ENCODE results near the gene IGF1R.

Gene IGF1R

GRCh38 chr15:98943051-98943508 lies 294.7 kb downstream of the IGF1R start:
- DNase-seq (ENCODE audit: low read depth) = no peak

DNA sequence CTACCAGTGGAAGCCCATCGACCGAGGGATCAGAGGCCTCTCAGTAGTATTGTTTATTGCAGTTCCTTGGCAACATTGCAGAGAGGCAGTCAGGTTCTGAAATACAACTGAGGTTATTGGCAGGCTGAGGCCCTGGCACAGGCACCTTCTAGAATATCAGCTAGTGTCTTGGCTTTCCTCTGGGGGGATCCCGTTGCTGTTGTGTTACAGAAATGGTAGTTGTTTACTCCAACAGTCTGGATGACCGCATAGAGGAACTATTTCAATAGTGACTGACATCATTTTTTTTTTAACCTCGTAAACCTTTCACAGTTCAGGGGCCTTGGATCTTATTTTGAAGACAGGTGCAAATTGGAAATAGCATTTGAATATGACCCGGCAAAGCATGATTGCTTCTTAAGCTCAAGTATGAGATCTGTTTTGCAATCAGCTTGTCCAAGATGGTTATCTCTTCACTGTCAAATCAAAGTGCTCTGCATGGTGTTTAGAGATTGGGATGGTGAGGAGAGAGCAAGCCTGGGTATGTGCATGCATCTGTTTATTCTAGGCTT lies 295.3 kb downstream of the IGF1R start:
- DNase-seq (ENCODE audit: low read depth) = no peak

DNA sequence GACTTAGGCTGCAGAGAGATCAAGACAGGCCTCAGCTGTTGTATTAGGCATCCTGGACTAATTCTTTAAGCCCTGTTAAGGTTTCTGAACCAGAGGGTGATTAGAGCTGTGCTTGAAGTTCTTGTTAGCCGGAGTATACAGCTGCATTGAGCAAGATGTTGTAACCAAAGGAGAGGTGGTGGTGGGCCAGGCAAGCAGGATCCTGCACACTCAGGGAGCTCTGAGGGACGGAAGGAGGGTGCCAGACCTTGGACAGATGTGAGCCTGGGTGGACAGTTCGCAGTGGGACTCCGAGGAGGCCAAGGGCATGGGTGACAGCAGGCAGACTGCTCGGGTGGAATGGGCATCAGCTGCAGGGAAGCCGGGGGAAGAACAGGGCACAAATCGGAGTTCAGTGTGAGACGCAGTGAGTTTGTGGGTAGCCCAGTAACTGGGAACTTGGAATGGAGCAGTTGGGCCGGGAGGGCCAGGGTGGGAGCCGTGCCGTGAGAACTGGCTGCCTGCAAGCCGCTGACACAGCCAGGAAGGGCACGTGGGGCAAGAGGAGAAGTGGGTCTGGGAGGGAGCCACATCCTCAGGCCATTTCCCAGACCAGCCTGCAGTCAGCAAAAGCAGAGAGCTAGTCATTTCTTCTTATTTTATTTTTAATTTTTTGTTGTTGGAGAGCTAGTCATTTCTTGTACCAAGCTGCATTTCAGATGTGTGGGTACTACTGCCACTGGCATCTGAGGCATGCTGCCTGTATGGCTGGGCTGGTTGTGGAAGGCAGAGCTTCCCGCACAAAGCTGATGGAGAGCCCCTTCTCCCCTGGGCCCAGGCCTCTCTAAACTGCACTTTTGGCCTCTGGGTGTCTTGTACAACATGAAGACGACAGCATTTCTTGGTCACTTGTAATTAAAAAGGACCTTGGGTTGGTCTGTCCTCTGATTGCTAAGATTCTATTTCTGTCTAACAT lies 298.2 kb downstream of the IGF1R start:
- DNase-seq (ENCODE audit: low read depth) = no peak

- no peak for DNase-seq (ENCODE audit: low read depth)
Measured at GRCh38 chr15:98948456-98948855, 300.1 kb downstream of the IGF1R start.

GRCh38 chr15:98948941-98949340 lies 300.6 kb downstream of the IGF1R start:
- no peak for DNase-seq (ENCODE audit: low read depth)

GRCh38 chr15:98949624-98950023 lies 301.3 kb downstream of the IGF1R start:
- no peak for DNase-seq (ENCODE audit: low read depth)

GRCh38 chr15:98950248-98950647 lies 301.9 kb downstream of the IGF1R start:
- no peak for DNase-seq (ENCODE audit: low read depth)

DNA sequence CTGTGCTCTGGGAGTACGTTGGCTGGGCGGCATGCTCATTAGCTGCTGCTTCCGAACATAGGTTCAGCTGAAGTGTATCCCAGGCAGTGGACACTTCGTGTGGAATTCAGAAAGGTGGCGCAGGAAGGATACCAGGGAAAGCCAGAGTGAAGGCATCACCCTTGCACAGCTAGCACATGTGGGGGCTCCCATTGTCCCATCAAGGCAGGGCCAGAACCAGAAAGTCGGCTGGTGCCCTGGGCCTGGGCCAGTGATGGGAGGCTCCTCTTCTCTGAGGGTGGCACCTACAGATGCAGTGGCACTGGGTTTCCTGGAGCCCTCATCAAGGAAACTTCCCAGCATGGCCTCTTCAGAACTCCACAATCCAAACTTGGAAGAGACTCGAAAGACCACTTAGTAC lies 302.7 kb downstream of the IGF1R start:
- no peak for DNase-seq (ENCODE audit: low read depth)

DNA sequence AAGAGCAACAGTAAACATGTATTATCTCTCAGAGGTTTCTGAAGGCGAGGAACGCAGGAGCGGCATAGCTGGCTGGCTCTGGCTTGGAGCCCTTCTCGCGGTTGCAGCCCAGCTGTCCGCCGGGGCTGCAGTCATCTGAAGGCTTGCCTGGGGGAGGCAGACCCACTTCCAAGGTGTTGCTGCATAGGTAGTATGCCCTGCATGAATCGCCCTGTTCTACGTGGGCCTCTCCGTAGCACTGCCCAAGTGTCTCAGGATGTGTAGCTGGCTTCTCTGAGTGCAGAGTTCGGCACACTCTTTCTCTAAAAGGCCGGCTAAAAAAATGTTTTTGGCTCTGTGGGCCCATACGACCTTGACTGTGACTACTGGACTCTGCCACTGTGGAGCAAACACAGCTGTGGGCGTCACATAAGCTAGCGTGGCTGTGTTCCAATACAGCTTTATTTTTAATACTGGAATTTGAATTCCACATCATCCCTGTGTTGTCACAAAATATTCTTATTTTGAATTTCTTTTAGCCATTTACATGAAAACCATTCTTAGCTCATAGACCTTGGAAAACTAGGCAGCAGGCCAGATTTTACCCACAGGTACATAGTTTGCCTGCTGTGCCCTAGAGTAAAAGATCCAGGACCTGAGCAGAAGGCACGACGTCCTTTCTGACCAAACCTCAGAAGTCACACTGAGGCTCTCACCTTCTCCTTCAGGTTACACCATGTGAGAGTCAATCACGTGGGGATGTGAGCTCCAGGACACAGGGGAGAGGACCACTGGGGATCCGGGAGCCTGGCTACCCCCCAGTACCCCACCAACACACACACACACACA lies 303.4 kb downstream of the IGF1R start:
- DNase-seq (ENCODE audit: low read depth) = no peak

- no peak for DNase-seq (ENCODE audit: low read depth)
Measured at GRCh38 chr15:98952381-98952803, 304.1 kb downstream of the IGF1R start.

DNA sequence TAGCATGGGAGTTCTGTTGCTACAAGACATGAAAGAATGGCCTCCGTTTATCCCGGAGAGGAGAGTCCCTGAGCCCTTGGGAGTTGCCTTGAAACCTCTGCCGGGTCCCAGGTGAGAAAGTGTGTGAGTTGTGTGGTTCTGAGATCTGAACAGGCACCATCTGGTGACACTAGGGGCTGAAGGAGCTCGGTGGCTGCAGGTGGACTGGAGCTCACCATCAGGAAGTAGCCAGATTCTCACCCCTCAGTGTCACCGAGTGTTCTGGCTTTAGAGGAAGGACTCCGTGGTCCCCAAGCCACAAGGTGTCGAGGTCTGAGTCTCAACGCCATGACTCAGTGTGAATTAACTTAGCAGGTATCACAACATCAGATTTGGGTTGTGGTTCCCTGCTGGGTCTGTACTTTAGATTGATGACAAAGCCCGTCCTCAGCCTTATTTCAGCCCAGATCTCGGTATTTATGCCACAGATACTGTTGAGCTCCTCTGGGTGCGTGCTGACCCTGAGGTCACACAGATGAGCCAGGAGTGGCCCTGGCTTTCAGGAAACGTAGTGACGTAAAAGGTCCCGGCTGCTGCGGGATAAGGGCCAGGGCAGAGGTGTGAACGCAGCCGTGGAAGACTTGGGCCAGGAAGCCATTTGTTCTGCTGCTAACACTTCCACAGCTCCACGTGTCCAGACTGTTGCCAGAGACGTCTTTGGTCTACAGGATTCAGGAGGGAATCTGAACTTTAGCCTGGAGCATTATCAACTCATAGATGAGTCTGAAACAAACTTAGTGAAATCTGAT lies 304.9 kb downstream of the IGF1R start:
- no peak for DNase-seq (ENCODE audit: low read depth)

DNA sequence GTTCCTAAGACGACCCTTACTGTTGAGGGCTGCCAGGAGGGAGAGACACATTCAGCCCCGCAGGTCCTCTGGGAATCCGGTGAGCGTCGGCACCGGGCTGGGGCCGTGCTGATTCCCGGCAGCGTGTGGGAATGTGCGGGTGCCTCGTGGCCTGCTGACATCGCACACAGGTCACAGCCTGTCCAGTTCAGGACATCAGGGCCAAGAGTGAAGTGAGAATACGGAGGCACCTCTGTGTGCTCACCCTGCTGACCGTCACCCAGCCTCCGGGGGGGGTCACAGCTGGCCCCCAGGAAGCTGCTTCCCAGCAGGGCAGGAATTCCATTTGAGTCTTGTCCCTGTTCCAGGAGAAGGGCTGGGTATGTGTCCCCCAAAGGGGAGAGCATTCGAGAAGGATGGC lies 305.6 kb downstream of the IGF1R start:
- DNase-seq (ENCODE audit: low read depth) = no peak

DNA sequence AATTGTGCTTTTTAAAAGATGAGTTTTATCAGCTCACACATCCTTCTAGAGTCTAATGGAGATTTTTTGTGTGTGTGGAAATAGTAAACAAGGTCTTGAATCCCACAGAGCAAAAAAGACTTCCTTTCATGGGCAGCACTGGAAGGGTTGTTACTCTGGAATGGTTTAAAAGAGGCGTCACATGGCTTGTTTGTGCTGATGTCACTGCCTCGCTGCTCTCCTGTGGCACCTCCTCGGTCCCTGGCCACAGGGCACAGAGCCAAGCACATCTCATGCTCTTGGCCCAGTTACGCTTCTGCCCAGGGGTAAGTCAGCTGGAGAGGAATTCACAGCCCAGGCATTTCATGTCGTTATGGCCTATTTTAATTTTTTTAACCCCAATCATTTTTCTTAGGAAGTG lies 306.1 kb downstream of the IGF1R start:
- DNase-seq (ENCODE audit: low read depth) = no peak

- no peak for DNase-seq (ENCODE audit: low read depth)
Measured at GRCh38 chr15:98955331-98955730, 307.0 kb downstream of the IGF1R start.

GRCh38 chr15:98955961-98956723 lies 307.8 kb downstream of the IGF1R start:
- DNase-seq (ENCODE audit: low read depth) = no peak

DNA sequence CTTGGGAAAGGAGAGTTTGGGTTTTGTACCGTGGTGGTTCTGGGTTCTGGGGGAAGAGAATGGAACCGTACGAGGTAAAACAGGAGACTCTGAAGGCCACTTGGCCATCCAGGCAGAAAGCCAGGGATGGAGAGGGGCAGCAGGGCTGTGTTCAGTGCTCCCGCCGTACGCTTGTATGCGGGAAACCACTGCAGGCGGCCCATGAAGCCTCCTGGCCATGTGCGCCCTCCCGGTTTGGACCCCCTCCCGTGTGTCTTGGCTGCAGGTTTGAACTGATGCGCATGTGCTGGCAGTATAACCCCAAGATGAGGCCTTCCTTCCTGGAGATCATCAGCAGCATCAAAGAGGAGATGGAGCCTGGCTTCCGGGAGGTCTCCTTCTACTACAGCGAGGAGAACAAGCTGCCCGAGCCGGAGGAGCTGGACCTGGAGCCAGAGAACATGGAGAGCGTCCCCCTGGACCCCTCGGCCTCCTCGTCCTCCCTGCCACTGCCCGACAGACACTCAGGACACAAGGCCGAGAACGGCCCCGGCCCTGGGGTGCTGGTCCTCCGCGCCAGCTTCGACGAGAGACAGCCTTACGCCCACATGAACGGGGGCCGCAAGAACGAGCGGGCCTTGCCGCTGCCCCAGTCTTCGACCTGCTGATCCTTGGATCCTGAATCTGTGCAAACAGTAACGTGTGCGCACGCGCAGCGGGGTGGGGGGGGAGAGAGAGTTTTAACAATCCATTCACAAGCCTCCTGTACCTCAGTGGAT lies 308.6 kb downstream of the IGF1R start:
- no peak for DNase-seq (ENCODE audit: low read depth)

GRCh38 chr15:98957655-98958054 lies 309.3 kb downstream of the IGF1R start:
- DNase-seq (ENCODE audit: low read depth) = no peak

DNA sequence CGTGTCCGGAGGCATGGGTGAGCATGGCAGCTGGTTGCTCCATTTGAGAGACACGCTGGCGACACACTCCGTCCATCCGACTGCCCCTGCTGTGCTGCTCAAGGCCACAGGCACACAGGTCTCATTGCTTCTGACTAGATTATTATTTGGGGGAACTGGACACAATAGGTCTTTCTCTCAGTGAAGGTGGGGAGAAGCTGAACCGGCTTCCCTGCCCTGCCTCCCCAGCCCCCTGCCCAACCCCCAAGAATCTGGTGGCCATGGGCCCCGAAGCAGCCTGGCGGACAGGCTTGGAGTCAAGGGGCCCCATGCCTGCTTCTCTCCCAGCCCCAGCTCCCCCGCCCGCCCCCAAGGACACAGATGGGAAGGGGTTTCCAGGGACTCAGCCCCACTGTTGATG lies 309.7 kb downstream of the IGF1R start:
- no peak for DNase-seq (ENCODE audit: low read depth)

GRCh38 chr15:98958918-98959639 lies 310.7 kb downstream of the IGF1R start:
- no peak for DNase-seq (ENCODE audit: low read depth)

DNA sequence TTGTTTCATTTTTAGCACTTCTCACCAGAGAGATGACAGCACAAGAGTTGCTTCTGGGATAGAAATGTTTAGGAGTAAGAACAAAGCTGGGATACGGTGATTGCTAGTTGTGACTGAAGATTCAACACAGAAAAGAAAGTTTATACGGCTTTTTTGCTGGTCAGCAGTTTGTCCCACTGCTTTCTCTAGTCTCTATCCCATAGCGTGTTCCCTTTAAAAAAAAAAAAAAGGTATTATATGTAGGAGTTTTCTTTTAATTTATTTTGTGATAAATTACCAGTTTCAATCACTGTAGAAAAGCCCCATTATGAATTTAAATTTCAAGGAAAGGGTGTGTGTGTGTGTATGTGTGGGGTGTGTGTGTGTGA lies 311.3 kb downstream of the IGF1R start:
- no peak for DNase-seq (ENCODE audit: low read depth)

Measured in stimulated activated CD8-positive, alpha-beta memory T cell treated with anti-CD3 and anti-CD28 coated beads, Interleukin-15, amount 100 ng/mL, for 1 hour (primary cell).